Neuronal stem cell (in vitro differentiated cells): ENCODE results near the gene HDGFL3.

ENCODE experiments used
- DNase-seq: peaks from one replicate; pipeline ENCODE4 v3.0.0-alpha.2; 2013; ENCODE audit warnings: low spot score
- H2AFZ ChIP-seq: one replicate; pipeline ENCODE4 v1.6.1; 2013; ENCODE audit warnings: mild to moderate bottlenecking, low read length, inconsistent platforms
- H2AK5ac ChIP-seq: 2 replicates; pipeline ENCODE4 v1.6.1; 2013; ENCODE audit warnings: low read depth, mild to moderate bottlenecking, inconsistent platforms, low read length, moderate library complexity, mixed read lengths
- H2BK120ac ChIP-seq: 2 replicates; pipeline ENCODE4 v1.6.1; 2013; ENCODE audit warnings: low read depth, mild to moderate bottlenecking, inconsistent platforms, low read length, moderate library complexity, mixed read lengths
- H2BK12ac ChIP-seq: one replicate; pipeline ENCODE4 v1.6.1; 2013; ENCODE audit warnings: low read length, inconsistent platforms
- H2BK15ac ChIP-seq: 2 replicates; pipeline ENCODE4 v1.6.1; 2013; ENCODE audit warnings: mild to moderate bottlenecking, low read length, inconsistent platforms, mixed read lengths
- H2BK5ac ChIP-seq: one replicate; pipeline ENCODE4 v1.6.1; 2013; ENCODE audit warnings: inconsistent platforms, mild to moderate bottlenecking, low read length, moderate library complexity
- H3K14ac ChIP-seq: one replicate; pipeline ENCODE4 v1.6.1; 2013; ENCODE audit warnings: low read length, inconsistent platforms
- H3K18ac ChIP-seq: 2 replicates; pipeline ENCODE4 v1.6.1; 2013; ENCODE audit warnings: low read length, inconsistent platforms
- H3K23ac ChIP-seq: 2 replicates; pipeline ENCODE4 v1.6.1; 2013; ENCODE audit warnings: low read depth, mild to moderate bottlenecking, mixed read lengths, low read length, inconsistent platforms; ENCODE audit not compliant: poor library complexity
- H3K27ac ChIP-seq: replicated peaks from 3 replicates; pipeline ENCODE4 v1.5.1; 2013; ENCODE audit warnings: low read length, inconsistent platforms
- H3K27me3 ChIP-seq, 3 experiments: 2 replicates each; pipeline ENCODE4 v1.6.1; 2013; ENCODE audit warnings: low read length in 3 of 3, mild to moderate bottlenecking in 2 of 3, inconsistent platforms in 1 of 3, low read depth in 1 of 3, mixed read lengths in 1 of 3, moderate library complexity in 1 of 3; ENCODE audit not compliant: control insufficient read depth in 3 of 3, insufficient read depth in 3 of 3
- H3K36me3 ChIP-seq, 2 donors: replicated peaks in 1 of 2; 2 replicates each; pipeline ENCODE4 v1.6.1; 2013; ENCODE audit warnings: low read length in 2 of 2; ENCODE audit not compliant: control insufficient read depth in 2 of 2, insufficient read depth in 2 of 2
- H3K4ac ChIP-seq: 2 replicates; pipeline ENCODE4 v1.6.1; 2013; ENCODE audit warnings: inconsistent platforms, mild to moderate bottlenecking, low read length, moderate library complexity
- H3K4me1 ChIP-seq, 2 donors: 1 replicate in 1 of 2; 2 replicates in 1 of 2; pipeline ENCODE4 v1.6.1; 2013; ENCODE audit warnings: low read length in 2 of 2, low read depth in 1 of 2; ENCODE audit not compliant: control insufficient read depth in 2 of 2, insufficient read depth in 1 of 2
- H3K4me2 ChIP-seq: one replicate; pipeline ENCODE4 v1.6.1; 2013; ENCODE audit warnings: mild to moderate bottlenecking, low read length, inconsistent platforms; ENCODE audit not compliant: insufficient read depth, poor library complexity, severe bottlenecking
- H3K4me3 ChIP-seq, 2 donors: 2 replicates each; pipeline ENCODE4 v1.5.1; 2013; ENCODE audit warnings: low read length in 2 of 2, mild to moderate bottlenecking in 2 of 2, inconsistent platforms in 1 of 2, moderate library complexity in 1 of 2
- H3K79me1 ChIP-seq: one replicate; pipeline ENCODE4 v1.6.1; 2013; ENCODE audit warnings: low read depth, mild to moderate bottlenecking, inconsistent platforms, low read length, moderate library complexity
- H3K9ac ChIP-seq: one replicate; pipeline ENCODE4 v1.6.1; 2013; ENCODE audit warnings: mild to moderate bottlenecking, low read depth, low read length, inconsistent platforms; ENCODE audit not compliant: poor library complexity
- H3K9me3 ChIP-seq, 2 donors: replicated peaks in 1 of 2; 2 replicates each; pipeline versions ENCODE3 to v1.6.1; 2013; ENCODE audit warnings: low read length in 2 of 2, mild to moderate bottlenecking in 2 of 2, inconsistent platforms in 1 of 2, low read depth in 1 of 2, mixed read lengths in 1 of 2, moderate library complexity in 1 of 2; ENCODE audit not compliant: control insufficient read depth in 2 of 2, insufficient read depth in 1 of 2
- H4K8ac ChIP-seq: one replicate; pipeline ENCODE4 v1.6.1; 2013; ENCODE audit warnings: low read depth, mild to moderate bottlenecking, inconsistent platforms, low read length, moderate library complexity
- H4K91ac ChIP-seq: one replicate; pipeline ENCODE4 v1.6.1; 2013; ENCODE audit warnings: low read length, low read depth, mild to moderate bottlenecking, inconsistent platforms; ENCODE audit not compliant: poor library complexity
- WGBS, 2 donors: extraction: QIAGEN DNeasy Blood & Tissue Kit; methylation state at CpG; one replicate each; pipeline ENCODE4 v1.1.7; 2013; ENCODE audit warnings: missing lambda C conversion rate in 2 of 2, mixed read lengths in 1 of 2; ENCODE audit not compliant: insufficient read length in 2 of 2, insufficient replicate concordance in 1 of 2; ENCODE audit errors: extremely low coverage in 2 of 2; 5-methylcytosine and 5-hydroxymethylcytosine counted together

Gene HDGFL3

DNA sequence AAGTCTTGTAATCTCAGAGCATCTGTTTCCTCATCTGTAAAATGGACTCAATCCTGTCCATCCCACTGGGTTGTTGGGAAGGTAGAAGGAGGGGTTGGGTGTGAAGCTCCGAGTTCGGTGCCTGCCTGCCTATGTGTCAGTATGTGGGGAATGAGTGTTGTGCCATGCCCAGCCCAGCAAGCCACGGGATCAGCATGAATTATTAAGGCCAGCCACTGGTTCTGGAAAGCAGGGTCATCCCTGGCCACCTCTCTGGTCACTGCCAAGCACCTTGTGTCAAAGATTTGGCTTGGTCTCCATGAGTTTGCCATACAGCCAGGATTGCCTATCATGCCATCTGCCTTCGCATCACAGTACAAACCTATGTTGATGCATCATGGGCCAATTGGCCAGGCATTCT is 88.7 kb downstream of the HDGFL3 start:
- H3K4me3 ChIP-seq, result no peak overlapping the region
- no peak overlapping the region for H3K9ac ChIP-seq
- H2AK5ac ChIP-seq, result no peak overlapping the region
- H3K18ac ChIP-seq, result no peak overlapping the region
- H3K27me3 ChIP-seq, result no peaks in the 10 kb centered on the region
- peaks cover 0 to 1% of the 10 kb centered on the region in 2 donors for H3K4me1 ChIP-seq
- H3K4ac ChIP-seq, result no peak overlapping the region
- H3K27ac ChIP-seq, result no peak overlapping the region
- WGBS, 2 donors, result no CpG with 5 or more reads among the region's 4 CpGs
- DNase-seq, result no peak
- no peak overlapping the region for H4K91ac ChIP-seq
- no peak overlapping the region for H3K4me2 ChIP-seq
- H3K14ac ChIP-seq, result no peak overlapping the region
- peaks cover 1 to 18% of the 10 kb centered on the region in 2 donors for H3K36me3 ChIP-seq
- H4K8ac ChIP-seq, result no peak overlapping the region
- no peak overlapping the region for H2BK15ac ChIP-seq
- H2BK12ac ChIP-seq, result no peak overlapping the region
- H3K23ac ChIP-seq, result no peak overlapping the region
- no peaks in the 10 kb centered on the region for H3K79me1 ChIP-seq
- H3K9me3 ChIP-seq, result no peaks in the 10 kb centered on the region
- H2BK120ac ChIP-seq, result no peak overlapping the region
- no peak overlapping the region for H2AFZ ChIP-seq
- H2BK5ac ChIP-seq, result no peak overlapping the region

DNA sequence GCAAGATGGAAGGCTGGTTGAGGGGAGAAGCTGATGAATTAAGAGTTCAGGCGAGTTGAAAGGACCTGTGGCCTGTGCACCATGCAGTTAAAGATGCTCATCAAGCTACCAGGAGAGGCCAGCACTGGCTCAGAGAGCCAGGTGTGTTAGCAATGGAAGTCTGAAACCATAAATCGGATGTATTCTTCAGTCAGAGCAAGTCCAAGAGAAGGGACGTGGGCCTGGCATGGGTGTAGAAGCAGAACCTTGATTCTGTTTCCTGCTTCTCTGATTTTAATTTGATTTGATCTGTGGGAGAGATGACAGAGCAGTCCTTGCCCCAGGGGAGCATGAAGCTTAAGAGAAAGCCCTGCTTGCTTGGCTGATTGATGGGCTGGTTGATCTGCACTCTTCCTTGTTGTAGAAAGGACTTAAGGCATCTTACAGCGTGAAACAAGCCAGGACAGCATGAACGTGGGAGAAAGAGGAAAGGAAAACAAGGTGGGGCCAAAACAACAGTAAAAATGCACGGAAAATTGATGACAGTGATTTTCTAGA is 89.3 kb downstream of the HDGFL3 start:
- Histone ChIP-seq H3K4ac (no peak overlapping the region), H3K9me3 (no peaks in the 10 kb centered on the region), H2AK5ac (no peak overlapping the region), H4K8ac (no peak overlapping the region), H3K4me3 (no peak overlapping the region), H3K4me2 (no peak overlapping the region), H3K4me1 (peaks cover 0 to 1% of the 10 kb centered on the region in 2 donors), H3K9ac (no peak overlapping the region), H2BK5ac (no peak overlapping the region), H4K91ac (no peak overlapping the region), H3K36me3 (peaks cover 1 to 18% of the 10 kb centered on the region in 2 donors), H3K79me1 (no peaks in the 10 kb centered on the region), H2BK12ac (no peak overlapping the region), H3K14ac (no peak overlapping the region), H3K27ac (no peak overlapping the region), H3K18ac (no peak overlapping the region), H3K27me3 (no peaks in the 10 kb centered on the region), H3K23ac (no peak overlapping the region), H2AFZ (no peak overlapping the region), H2BK120ac (no peak overlapping the region), H2BK15ac (no peak overlapping the region)
- DNase-seq, result no peak
- no CpG with 5 or more reads among the region's 6 CpGs for WGBS, 2 donors

DNA sequence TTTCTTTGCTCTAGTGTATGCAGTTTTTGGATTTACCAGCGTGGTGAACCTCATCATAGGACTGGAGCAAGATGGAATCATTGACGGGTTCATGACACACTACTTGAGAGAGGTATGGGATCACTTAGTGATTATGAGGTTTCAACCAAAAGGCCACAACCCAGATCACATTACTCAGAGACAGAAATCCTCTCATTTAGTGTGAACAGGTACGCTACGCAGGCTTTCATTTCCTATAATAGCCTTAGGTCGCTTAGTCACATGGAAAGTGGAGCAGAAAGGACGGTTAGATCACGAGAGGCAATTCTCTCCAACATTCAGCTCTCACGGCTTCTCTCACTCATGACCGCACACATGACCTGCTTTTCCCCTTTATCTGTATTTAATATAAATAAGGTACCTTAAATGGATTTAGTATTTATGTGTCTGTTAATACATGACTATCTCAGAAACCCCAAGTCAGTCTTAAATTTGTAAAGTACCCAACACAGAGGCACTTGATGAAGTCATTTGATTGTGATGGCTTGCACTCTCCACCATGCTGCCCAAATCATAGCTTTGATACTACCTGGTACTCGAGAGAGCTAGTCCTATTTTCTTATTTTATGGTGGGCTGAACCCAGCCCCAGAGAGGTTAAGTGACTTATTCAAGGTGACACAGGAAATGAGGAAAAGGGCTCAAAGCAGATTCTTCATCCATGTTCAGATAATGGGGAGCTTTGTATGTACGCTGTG is 91.6 kb downstream of the HDGFL3 start:
- H2BK12ac ChIP-seq, result no peak overlapping the region
- no peak overlapping the region for H3K23ac ChIP-seq
- H3K4me3 ChIP-seq, result no peak overlapping the region
- no peak overlapping the region for H4K91ac ChIP-seq
- H2BK5ac ChIP-seq, result no peak overlapping the region
- no peak overlapping the region for H2AFZ ChIP-seq
- H2BK15ac ChIP-seq, result no peak overlapping the region
- H3K27ac ChIP-seq, result no peak overlapping the region
- H3K36me3 ChIP-seq, result peaks cover 1 to 14% of the 10 kb centered on the region in 2 donors
- WGBS, 2 donors, result no CpG with 5 or more reads among the region's 11 CpGs
- no peak overlapping the region for H3K14ac ChIP-seq
- no peak overlapping the region for H2AK5ac ChIP-seq
- no peak for DNase-seq
- H3K4ac ChIP-seq, result no peak overlapping the region
- H3K27me3 ChIP-seq, result no peaks in the 10 kb centered on the region
- peaks cover 0 to 2% of the 10 kb centered on the region in 2 donors for H3K9me3 ChIP-seq
- H3K79me1 ChIP-seq, result no peaks in the 10 kb centered on the region
- H4K8ac ChIP-seq, result no peak overlapping the region
- no peak overlapping the region for H2BK120ac ChIP-seq
- no peak overlapping the region for H3K4me2 ChIP-seq
- H3K4me1 ChIP-seq, result peaks cover 0 to 3% of the 10 kb centered on the region in 2 donors
- no peak overlapping the region for H3K18ac ChIP-seq
- no peak overlapping the region for H3K9ac ChIP-seq

DNA sequence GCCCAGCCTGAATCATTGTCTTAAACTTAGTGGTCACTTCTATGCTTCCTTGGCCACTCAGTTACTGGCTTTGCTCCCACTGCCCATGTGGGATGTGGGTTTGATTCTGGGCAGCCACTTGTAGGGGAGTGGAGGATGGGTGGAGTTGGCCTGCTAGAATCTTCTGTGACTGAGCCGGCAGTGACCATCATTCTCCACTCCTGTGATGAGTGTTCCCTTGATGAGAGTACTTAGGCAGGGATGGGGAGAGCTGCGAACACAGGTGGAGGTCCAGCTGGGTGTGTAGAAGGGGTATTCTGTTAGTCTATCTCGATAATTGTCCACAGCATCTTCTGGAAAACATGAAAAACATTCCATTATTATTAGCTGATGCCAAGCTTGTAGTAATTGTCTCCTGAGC is 92.2 kb downstream of the HDGFL3 start:
- no CpG with 5 or more reads among the region's 3 CpGs for WGBS, 2 donors
- Histone ChIP-seq H3K9me3 (peaks cover 0 to 2% of the 10 kb centered on the region in 2 donors), H3K4ac (no peak overlapping the region), H2BK12ac (no peak overlapping the region), H3K23ac (no peak overlapping the region), H3K4me3 (no peak overlapping the region), H4K91ac (no peak overlapping the region), H3K18ac (no peak overlapping the region), H3K9ac (no peak overlapping the region), H3K27ac (no peak overlapping the region), H2AK5ac (no peak overlapping the region), H3K27me3 (no peaks in the 10 kb centered on the region), H3K79me1 (no peaks in the 10 kb centered on the region), H3K14ac (no peak overlapping the region), H2BK5ac (no peak overlapping the region), H3K4me1 (peaks cover 0 to 3% of the 10 kb centered on the region in 2 donors), H2BK120ac (no peak overlapping the region), H2BK15ac (no peak overlapping the region), H2AFZ (no peak overlapping the region), H4K8ac (no peak overlapping the region), H3K4me2 (no peak overlapping the region), H3K36me3 (peaks cover 1 to 14% of the 10 kb centered on the region in 2 donors)
- DNase-seq, result no peak
